Neural cell (in vitro differentiated cells): ENCODE data around the gene CFL2. TPM values are rescaled to one million over a fixed set of nuclear protein-coding genes. Genes with fewer than 3 reads are reported as not detected.

Source experiments
- polyA plus RNA-seq: library from polyadenylated mRNA; depleted of rRNA; stranded (reverse); fragments of >200 nt; gene quantifications from 2 replicates; pipeline ENCODE4 v1.2.3, GENCODE V29; 2014
- small RNA-seq, 3 experiments: library from RNA; depleted of rRNA; stranded (forward); fragments of <200 nt; gene quantifications; one replicate each; pipeline ENCODE3, GENCODE V24; 2012

The CFL2 gene
- polyA plus RNA-seq, 1 donor from 2014 or later = 37.8 TPM

Small RNA genes within 50 kb of the gene (small RNA-seq; reads per million reads assigned to genes)
- 0 reads per million in 3 experiments for gene RNU6-1261P

Other genes starting within 250 kb of the CFL2 start
- gene EAPP, start 174.9 kb downstream of the CFL2 start, polyA plus RNA-seq = 103 and 112 TPM in 2 replicates
- gene SNX6, start 84.4 kb downstream of the CFL2 start, polyA plus RNA-seq = 129 and 138 TPM in 2 replicates
- gene BAZ1A, start 160.8 kb upstream of the CFL2 start, polyA plus RNA-seq = 10.4 and 18.1 TPM in 2 replicates